Ishikawa (cell line): ENCODE measurements around the gene PTGIR.

Experiments used
- EGR1 ChIP-seq: IDR thresholded peaks from 2 replicates; pipeline ENCODE4 v1.6.1; 2012
- EP300 ChIP-seq: IDR thresholded peaks from 2 replicates; pipeline ENCODE4 v1.6.1; 2012; ENCODE audit warnings: borderline replicate concordance
- MAX ChIP-seq: IDR thresholded peaks from 2 replicates; pipeline ENCODE4 v1.6.1; 2012
- NFIC ChIP-seq: IDR thresholded peaks from 2 replicates; pipeline ENCODE4 v1.6.1; 2012
- RAD21 ChIP-seq: IDR thresholded peaks from 2 replicates; pipeline ENCODE4 v1.6.1; 2012; ENCODE audit warnings: low read depth
- REST ChIP-seq: IDR thresholded peaks from 2 replicates; pipeline ENCODE4 v1.6.1; 2012; ENCODE audit warnings: low read depth, mild to moderate bottlenecking
- TAF1 ChIP-seq: IDR thresholded peaks from 2 replicates; pipeline ENCODE4 v1.6.1; 2012; ENCODE audit warnings: low read depth, mild to moderate bottlenecking
- TEAD4 ChIP-seq: IDR thresholded peaks from 2 replicates; pipeline ENCODE4 v1.6.1; 2012
- USF1 ChIP-seq: IDR thresholded peaks from 2 replicates; pipeline ENCODE4 v1.6.1; 2012
- YY1 ChIP-seq: IDR thresholded peaks from 2 replicates; pipeline ENCODE4 v1.6.1; 2012; ENCODE audit warnings: low read depth
- ZBTB7A ChIP-seq: IDR thresholded peaks from 2 replicates; pipeline ENCODE4 v1.6.1; 2012; ENCODE audit warnings: low read depth

- TF ChIP-seq USF1, result no peak
- no peak for TF ChIP-seq TAF1
- no peak for TF ChIP-seq MAX
- no peak for TF ChIP-seq RAD21
- no peak for TF ChIP-seq REST
- no peak for TF ChIP-seq EP300
- TF ChIP-seq ZBTB7A, result no peak
- no peak for TF ChIP-seq EGR1
- no peak for TF ChIP-seq YY1
- TF ChIP-seq NFIC, result no peak
- no peak for TF ChIP-seq TEAD4
Observed at GRCh38 chr19:46610851-46611770, 13.8 kb downstream of the PTGIR start.
